GM19023 (cell line): Measurements from ENCODE around the gene FYTTD1.
A peak's percentile ranks its signal among the peaks of the same experiment; 100 is the strongest.

Experiments used
- ATAC-seq: cut with Tn5 transposase; IDR thresholded peaks from one replicate; pipeline ENCODE4 v1.9.1; 2021; ENCODE audit warnings: mild to moderate bottlenecking, moderate library complexity; ENCODE audit not compliant: unreplicated experiment

FYTTD1 gene

GRCh38 chr3:197791892-197792647, 42.4 kb downstream of the FYTTD1 start:
- peak; percentile 33 for ATAC-seq

DNA sequence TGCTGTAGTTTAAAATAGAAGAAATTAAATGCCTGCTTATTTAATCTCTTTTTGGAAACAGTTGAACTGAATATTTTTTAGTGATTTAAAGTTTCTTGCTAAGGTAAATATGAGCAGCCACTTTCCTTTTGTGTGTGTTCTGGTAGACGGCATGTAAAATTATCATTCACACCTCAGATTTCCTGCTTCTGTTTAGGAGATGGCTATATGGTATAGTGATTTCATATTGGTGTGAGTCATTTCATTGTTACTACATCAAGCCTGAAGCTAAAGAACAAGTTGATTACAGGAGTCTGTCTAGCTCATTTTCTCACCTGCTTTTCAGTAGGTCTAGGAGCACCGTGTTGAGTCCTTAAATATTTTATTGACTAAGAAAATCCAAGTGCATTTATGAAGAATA, 43.6 kb downstream of the FYTTD1 start:
- ATAC-seq = no peak

GRCh38 chr3:197794115-197794514, 44.4 kb downstream of the FYTTD1 start:
- no peak for ATAC-seq

DNA sequence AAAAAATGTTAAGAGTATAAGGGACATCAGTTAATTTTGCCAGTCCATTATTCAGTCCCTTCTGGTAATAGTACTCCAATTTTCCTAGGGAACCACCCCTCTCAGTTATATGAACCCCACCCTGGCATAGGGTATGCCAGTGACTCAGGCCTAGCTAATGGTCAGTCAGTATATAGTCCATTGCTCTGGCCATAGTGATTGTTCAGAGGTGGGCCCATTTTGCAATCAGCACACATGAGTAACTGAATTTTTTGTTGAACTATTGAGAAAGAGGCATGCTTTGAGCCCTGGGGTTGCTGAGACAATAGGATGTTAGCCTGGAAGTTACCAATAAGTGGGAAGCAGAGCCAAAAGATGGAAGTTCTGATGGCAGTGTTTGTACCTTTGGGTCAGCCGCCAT, 45.5 kb downstream of the FYTTD1 start:
- ATAC-seq = no peak

DNA sequence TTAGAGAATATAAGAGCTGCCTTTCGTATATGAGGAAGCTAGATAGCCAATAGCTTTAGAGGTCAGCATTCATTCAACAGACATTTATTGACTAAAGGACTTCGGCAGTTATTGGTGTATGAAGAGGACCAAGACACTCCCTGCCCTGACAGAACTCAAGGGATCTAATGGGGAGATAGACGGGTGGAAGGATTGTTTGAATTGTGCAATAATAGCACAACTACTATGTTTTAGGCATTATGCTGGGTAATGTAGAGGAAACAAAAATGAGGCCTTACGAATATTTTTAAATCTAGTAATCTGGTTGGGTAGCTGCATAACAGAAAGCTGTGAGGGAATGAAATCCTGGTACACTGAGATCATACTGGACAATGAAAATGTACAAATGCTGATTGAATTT, 46.4 kb downstream of the FYTTD1 start:
- no peak for ATAC-seq

DNA sequence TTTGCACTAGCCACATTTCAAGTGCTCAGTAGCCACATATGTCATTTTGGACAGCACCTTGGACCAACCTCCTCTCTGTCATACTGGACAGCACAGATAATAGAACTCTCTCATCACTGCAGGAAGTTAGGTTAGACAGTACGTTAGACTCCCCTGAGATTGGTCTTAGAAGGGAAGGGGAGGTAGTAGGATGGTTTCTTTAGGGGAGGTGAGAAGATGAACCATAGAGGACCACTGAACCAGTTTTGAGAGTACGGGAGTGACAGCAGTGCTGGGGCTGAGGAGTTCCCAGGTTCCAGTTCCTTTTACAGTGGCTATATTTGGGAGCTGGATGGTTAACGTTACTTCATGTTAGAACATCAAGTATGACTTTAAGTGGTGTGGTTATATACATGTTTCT, 49.2 kb downstream of the FYTTD1 start:
- no peak for ATAC-seq

GRCh38 chr3:197800379-197800778, 50.7 kb downstream of the FYTTD1 start:
- ATAC-seq = no peak

DNA sequence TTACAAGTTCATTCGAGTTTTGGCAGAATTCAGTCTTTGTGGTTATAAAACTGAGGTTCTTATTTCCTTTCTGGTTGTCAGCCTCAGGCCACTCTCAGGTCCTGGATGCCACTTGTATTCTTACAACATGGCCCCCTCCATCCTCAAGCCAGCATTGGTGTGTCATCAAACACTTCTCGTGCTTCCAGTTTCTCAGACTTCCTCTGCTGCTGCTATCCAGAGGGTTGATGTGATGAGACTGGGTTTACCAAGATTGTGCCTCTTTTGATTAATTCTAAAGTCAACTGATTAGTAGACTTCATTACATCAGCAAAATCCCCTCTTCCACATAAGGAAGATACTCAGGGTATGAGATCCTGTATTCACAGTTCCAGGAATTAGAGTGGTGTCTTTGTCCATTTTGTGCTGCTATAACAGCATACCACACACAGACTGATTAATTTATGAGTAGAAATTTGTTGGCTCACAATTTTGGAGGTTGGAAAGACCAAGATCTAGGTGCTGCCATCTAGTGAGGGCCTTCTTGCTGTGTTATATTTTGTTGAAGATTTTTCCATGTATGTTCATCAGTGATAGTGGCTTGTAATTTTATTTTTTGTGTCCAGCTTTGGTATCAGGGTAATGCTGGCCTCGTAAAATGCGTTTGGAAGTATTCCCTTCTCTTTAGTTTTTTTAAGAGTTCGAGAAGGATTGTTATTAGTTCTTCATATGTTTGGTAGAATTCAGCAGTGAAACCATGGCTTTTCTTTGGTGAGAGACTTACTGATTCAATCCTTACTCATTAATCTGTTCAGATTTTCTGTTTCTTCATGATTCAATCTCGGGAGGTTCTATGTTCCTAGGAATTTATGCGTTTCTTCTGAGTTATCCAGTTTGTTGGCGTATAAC, 52.5 kb downstream of the FYTTD1 start:
- ATAC-seq = no peak

DNA sequence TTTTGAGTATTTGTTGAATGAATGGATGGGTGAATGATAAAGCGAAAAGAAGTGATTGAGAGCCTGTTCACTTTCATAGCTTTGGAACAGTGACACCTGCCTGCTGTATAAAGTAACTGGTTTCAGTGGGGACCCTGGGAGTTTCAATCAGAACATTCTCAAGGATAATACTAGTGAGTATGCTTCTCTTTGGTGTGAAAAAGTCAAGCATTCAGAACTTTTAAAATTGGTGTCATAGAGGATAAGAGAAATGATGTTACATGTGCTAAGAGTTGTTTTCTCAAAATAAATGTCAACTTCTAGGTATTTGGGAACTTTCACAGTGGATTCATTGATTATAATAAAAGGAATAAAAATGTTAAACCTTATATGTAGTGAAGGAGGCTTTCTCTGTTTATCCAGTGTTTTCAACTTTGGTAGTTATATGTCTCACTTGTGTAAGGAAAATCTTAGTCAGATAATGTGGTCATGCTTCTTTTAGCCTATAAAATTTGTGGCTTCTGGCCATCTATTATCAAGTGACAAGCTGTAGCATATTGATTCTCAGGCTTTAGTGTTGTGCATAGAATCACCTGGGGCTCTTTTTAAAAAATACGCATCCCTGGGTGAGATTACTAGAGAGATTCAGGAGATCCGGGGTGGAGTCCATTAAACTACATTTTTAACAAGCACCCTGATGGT, 53.2 kb downstream of the FYTTD1 start:
- no peak for ATAC-seq

DNA sequence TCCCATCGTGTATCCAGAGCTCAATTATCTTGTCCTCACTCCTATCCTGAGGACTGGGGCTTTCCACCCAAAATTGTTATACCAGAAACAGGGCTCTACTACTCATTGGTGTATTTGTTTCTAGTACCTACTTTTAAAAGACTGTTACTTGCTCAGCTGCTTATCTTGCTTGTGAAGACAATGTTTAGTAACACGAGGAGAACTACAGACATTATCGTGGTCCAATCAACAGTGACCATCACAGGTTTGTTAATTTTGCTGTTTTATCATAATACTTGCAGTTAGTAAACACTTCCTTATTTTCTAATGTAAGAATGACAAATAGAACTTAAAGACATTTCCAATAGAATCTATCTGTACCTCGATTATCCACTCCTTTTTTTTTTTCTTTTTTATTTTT, 54.8 kb downstream of the FYTTD1 start:
- ATAC-seq = no peak

DNA sequence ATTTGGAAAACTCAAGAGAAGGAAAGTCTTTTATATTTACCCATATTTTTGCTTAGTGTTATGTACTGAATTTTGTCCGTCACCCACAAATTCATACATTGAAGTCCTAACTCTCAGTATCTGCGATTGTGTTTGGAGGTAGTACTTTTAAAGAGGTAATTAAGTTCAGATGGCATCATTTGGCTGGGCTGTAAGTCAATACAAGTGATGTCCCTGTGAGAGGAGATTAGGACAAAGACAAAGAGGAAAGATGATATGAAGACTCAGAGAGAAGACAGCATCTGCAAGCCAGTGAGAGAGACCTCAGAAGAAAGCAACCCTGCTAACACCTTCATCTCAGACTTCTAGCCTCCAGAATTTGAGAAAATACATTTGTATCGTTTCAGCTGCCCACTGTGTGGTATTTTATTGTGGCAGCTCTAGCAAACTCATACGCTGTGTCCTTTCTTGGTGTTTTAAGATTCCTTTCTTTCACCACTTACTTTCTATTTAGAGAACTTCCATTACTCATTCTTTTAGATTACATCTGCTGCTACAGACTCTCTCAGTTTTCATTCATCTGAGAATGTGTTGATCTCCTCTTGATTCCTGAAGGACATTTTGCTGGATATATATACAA, 58.4 kb downstream of the FYTTD1 start:
- no peak for ATAC-seq

GRCh38 chr3:197809356-197810020, 59.8 kb downstream of the FYTTD1 start:
- no peak for ATAC-seq

GRCh38 chr3:197810901-197811300, 61.2 kb downstream of the FYTTD1 start:
- no peak for ATAC-seq

GRCh38 chr3:197811343-197811742, 61.7 kb downstream of the FYTTD1 start:
- ATAC-seq = no peak

GRCh38 chr3:197814372-197814771, 64.7 kb downstream of the FYTTD1 start:
- ATAC-seq = no peak

DNA sequence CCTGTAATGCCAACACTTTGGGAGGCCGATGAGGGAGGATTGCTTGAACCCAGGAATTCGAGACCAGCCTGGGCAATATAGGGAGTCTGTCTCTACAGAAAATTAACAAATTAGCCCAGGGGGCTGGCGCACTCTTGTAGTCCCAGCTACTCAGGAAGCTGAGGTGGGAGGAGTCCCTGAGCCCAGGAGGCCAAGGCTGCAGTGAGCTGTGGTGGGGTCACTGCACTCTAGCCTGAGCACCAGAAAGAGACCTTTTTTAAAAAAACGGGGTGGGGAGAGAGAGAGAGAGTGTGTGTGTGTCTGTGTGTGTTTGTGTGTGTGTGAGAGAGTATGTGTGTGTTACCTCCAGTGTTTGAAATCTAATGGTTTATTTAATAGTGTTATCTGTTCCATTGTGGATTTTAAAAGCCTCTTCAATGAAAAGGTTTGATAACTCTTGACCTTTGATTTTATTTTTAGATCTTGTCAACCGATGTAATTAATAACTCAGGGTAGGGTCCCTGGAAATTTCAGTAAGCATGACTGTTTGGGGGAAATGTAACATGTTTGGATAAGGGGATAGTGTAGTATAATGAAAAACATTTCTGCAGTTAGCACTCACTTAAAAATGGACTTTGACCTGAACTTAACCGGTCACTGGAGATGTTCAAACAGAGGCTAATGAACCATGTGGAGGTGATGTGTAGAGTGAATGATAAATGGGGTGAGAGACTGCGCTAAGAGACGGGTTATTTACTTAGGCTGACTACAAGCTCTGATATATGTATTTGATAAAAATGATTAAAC, 71.1 kb downstream of the FYTTD1 start:
- no peak for ATAC-seq

DNA sequence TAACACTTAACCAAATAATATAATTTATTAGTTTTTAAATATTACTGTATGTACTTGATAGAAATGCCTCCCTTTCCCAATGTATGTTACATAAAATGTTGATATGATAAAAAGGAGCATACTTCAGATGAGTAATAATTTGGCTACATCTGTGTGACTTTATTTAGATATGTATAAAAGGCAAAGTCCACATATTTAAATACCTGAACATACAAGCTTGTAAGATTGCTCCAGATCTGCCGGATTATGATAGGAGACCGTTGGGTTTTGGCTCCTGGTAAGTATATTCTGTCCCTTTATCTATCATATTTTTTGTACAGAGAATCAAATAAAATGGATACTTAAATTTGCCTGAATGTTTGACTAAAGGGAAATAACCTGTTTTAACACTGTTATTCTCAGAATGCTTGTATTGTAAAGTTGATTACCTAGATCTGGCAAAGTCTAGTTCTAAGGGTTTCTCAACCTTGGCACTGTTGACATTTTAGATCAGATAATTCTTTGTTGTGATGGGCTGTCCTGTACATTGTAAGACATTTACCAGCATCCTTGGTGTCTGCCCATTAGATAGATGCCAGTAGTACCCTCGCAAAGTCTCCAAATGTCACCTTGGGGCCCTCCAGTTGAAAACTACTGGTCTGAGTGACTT, 79.8 kb downstream of the FYTTD1 start:
- no peak for ATAC-seq

- ATAC-seq = no peak
These were observed 80.8 kb downstream of the FYTTD1 start for GRCh38 chr3:197830308-197830966.

- no peak for ATAC-seq
These were observed 81.3 kb downstream of the FYTTD1 start for GRCh38 chr3:197830967-197831313.
